Astrocyte (in vitro differentiated cells and primary cell): Measurements from ENCODE around the gene IVD. TPM values are rescaled to one million over a fixed set of nuclear protein-coding genes. Genes with fewer than 3 reads are reported as not detected.

Experiments used
- DNase-seq: peaks from one replicate; pipeline ENCODE4 v3.0.0-alpha.2; 2010; ENCODE audit warnings: low read depth
- FAIRE-seq: peaks from 2 replicates; lab custom pipeline; 2011; peaks lifted over from hg19 to GRCh38; lab: Jason Lieb, UNC
- H2AFZ ChIP-seq: 2 replicates; pipeline ENCODE4 v1.6.0; 2012; ENCODE audit warnings: low read depth, low read length, inconsistent platforms
- H3K27ac ChIP-seq: 2 replicates; pipeline ENCODE4 v1.5.1; 2011; ENCODE audit warnings: low read depth, low read length, inconsistent platforms
- H3K27me3 ChIP-seq: 2 replicates; pipeline ENCODE4 v1.6.0; 2011; ENCODE audit warnings: low read length, inconsistent platforms; ENCODE audit not compliant: insufficient read depth
- H3K36me3 ChIP-seq: 2 replicates; pipeline ENCODE4 v1.5.1; 2011; ENCODE audit warnings: low read length, inconsistent platforms; ENCODE audit not compliant: insufficient read depth
- H3K4me1 ChIP-seq: 2 replicates; pipeline ENCODE4 v1.5.1; 2011; ENCODE audit warnings: low read length, inconsistent platforms; ENCODE audit not compliant: insufficient read depth
- H3K4me2 ChIP-seq: 2 replicates; pipeline ENCODE4 v1.6.0; 2012; ENCODE audit warnings: low read length, inconsistent platforms
- H3K4me3 ChIP-seq: 2 replicates; pipeline ENCODE4 v1.5.1; 2011; ENCODE audit warnings: low read depth, mild to moderate bottlenecking, low read length, inconsistent platforms; ENCODE audit not compliant: insufficient read depth
- H3K79me2 ChIP-seq: 2 replicates; pipeline ENCODE4 v1.6.0; 2012; ENCODE audit warnings: mild to moderate bottlenecking, low read length, inconsistent platforms; ENCODE audit not compliant: insufficient read depth
- H3K9ac ChIP-seq: 2 replicates; pipeline ENCODE4 v1.6.0; 2012; ENCODE audit warnings: mild to moderate bottlenecking, low read length, inconsistent platforms
- H3K9me3 ChIP-seq: 2 replicates; pipeline ENCODE4 v1.5.1; 2012; ENCODE audit warnings: low read depth, mild to moderate bottlenecking, low read length, inconsistent platforms; ENCODE audit not compliant: insufficient read depth
- H4K20me1 ChIP-seq: 2 replicates; pipeline ENCODE4 v1.6.0; 2012; ENCODE audit warnings: low read length, inconsistent platforms; ENCODE audit not compliant: insufficient read depth
- H3K27ac Mint-ChIP-seq: one replicate; pipeline ENCODE4 v1.8.0; 2021; ENCODE audit warnings: mild to moderate bottlenecking, mixed read lengths; ENCODE audit not compliant: unreplicated experiment
- H3K27me3 Mint-ChIP-seq: one replicate; pipeline ENCODE4 v1.8.0; 2021; ENCODE audit warnings: low read depth, mixed read lengths; ENCODE audit not compliant: unreplicated experiment
- H3K36me3 Mint-ChIP-seq: one replicate; pipeline ENCODE4 v1.8.0; 2021; ENCODE audit warnings: low read depth, mixed read lengths; ENCODE audit not compliant: unreplicated experiment
- H3K4me1 Mint-ChIP-seq: one replicate; pipeline ENCODE4 v1.8.0; 2021; ENCODE audit warnings: low read depth, mixed read lengths; ENCODE audit not compliant: unreplicated experiment
- H3K4me3 Mint-ChIP-seq: one replicate; pipeline ENCODE4 v1.8.0; 2021; ENCODE audit warnings: mild to moderate bottlenecking, moderate library complexity, mixed read lengths; ENCODE audit not compliant: unreplicated experiment
- H3K9me3 Mint-ChIP-seq: one replicate; pipeline ENCODE4 v1.8.0; 2021; ENCODE audit warnings: mild to moderate bottlenecking, mixed read lengths; ENCODE audit not compliant: unreplicated experiment
- CTCF ChIP-seq: IDR thresholded peaks from 2 replicates; pipeline ENCODE4 v1.5.1; 2011; ENCODE audit warnings: low read depth, mild to moderate bottlenecking, inconsistent platforms, low read length, moderate library complexity; ENCODE audit not compliant: insufficient read depth
- EZH2 ChIP-seq: IDR thresholded peaks from 2 replicates; pipeline ENCODE4 v1.6.1; 2012; ENCODE audit warnings: mild to moderate bottlenecking, low read length, inconsistent platforms; ENCODE audit not compliant: insufficient read depth
- total RNA-seq: library from RNA; stranded (reverse); gene quantifications from 2 replicates; pipeline ENCODE4 v1.2.1, GENCODE V29; 2021

The IVD gene
- total RNA-seq, 1 donor from 2014 or later, result 55.1 TPM

DNA sequence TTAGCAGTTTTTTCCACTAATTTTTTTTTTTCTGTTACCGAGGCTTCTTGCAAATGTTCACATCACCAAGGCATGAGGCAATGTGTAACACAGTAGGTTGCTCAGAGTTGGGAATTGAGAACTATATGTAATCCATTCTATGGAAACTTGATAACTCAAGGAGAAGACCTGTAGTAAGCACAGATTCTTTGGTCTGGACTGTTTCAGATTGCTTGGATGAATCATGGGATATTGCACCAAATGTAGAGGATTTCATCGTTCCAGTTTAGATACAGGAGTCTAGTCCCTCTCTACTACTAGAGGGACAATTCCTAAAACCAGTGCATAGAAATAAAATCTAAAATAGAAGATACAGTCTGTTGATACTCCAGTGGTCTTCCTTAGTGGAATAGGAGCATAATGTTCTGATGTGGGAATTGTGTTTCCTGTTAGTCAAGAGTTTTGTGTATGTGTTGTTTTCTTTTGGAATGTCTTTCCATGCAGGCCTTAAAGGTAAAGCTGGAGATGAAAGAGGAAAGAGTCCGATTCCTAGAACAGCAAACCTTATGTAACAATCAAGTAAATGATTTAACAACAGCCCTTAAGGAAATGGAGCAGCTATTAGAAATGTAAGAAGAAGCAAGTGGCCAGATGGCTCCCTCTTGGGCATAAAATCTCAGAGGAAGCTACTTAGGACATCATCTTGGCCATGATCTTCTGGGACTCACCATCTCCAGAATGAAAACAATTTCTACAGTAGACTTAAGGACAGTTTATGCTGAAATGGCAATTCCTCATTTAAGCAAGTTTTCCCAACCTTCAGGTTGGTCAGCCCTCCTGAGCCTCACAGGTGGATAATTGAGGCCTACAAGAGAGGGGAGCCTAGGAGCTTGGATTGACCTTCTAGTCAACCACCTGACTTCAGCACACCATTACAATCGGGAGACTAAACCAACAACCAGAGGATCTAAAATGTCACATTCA is 12.3 kb upstream of the IVD start:
- no peaks in the 10 kb centered on the region for H3K79me2 ChIP-seq
- H3K9me3 ChIP-seq, result no peaks in the 10 kb centered on the region
- Mint-ChIP-seq H3K36me3 (peaks cover 22% of the 10 kb centered on the region), H3K27me3 (no peaks in the 10 kb centered on the region), H3K4me1 (no peaks in the 10 kb centered on the region), H3K27ac (no peak overlapping the region), H3K4me3 (no peak overlapping the region), H3K9me3 (no peaks in the 10 kb centered on the region)
- no peak overlapping the region for H3K27ac ChIP-seq
- FAIRE-seq (no peak), DNase-seq (no peak)
- H3K4me3 ChIP-seq, result no peak overlapping the region
- no peak overlapping the region for H2AFZ ChIP-seq
- H3K27me3 ChIP-seq, result no peaks in the 10 kb centered on the region
- H3K36me3 ChIP-seq, result peaks cover 41% of the 10 kb centered on the region
- no peaks in the 10 kb centered on the region for H4K20me1 ChIP-seq
- no peak overlapping the region for H3K9ac ChIP-seq
- no peaks in the 10 kb centered on the region for H3K4me1 ChIP-seq
- no peak overlapping the region for H3K4me2 ChIP-seq
- TF ChIP-seq EZH2 (no peak), CTCF (no peak)

DNA sequence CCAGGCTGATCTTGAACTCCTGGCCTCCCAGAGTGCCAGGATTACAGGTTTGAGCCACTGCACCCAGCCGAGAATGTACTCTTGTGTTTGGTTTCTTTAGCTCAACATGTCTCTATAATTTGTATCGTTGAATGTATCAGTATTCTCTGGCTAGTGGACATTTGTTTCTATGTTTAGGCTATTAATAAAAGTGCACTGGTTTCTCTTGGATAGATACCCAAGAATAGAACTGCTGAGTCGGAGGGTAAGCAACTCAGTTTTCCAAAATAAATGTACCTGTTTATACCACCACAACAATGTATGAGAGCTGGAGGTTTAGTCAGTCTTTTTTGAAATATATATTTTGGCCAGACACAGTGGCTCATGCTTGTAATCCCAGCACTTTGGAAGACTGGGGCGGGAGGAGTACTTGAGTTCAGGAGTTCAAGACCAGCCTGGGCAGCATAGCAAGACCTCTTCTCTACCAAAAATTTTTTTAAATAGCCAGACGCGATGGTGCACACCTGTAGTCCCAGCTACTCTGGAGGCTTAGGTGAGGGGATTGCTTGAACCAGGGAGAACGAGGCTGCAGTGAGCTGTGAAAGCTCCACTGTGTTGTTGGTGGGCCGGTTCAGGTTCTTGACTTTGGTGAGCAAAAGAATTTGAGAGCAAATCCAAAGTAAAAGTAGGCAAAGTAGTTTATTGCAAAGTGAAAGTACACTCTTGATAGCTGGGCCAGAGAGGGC is 7.7 kb upstream of the IVD start:
- no peak overlapping the region for H3K27ac Mint-ChIP-seq
- H3K27me3 Mint-ChIP-seq, result no peaks in the 10 kb centered on the region

More for the DNA sequence above, 7.7 kb upstream of the IVD start:
- no peaks in the 10 kb centered on the region for H3K27me3 ChIP-seq
- Mint-ChIP-seq H3K9me3 (peaks cover 3% of the 10 kb centered on the region), H3K4me1 (peaks cover 3% of the 10 kb centered on the region), H3K4me3 (no peak overlapping the region), H3K36me3 (peaks cover 13% of the 10 kb centered on the region)
- DNase-seq, result no peak
- no peak overlapping the region for H3K9ac ChIP-seq
- no peak overlapping the region for H3K4me3 ChIP-seq
- no peaks in the 10 kb centered on the region for H4K20me1 ChIP-seq
- H2AFZ ChIP-seq, result no peak overlapping the region
- peaks cover 14% of the 10 kb centered on the region for H3K36me3 ChIP-seq
- TF ChIP-seq CTCF (no peak), EZH2 (no peak)
- no peaks in the 10 kb centered on the region for H3K4me1 ChIP-seq
- no peak overlapping the region for H3K4me2 ChIP-seq
- H3K79me2 ChIP-seq, result no peaks in the 10 kb centered on the region
- H3K27ac ChIP-seq, result no peak overlapping the region
- no peaks in the 10 kb centered on the region for H3K9me3 ChIP-seq
- no peak for FAIRE-seq
